Lower leg skin (tissue), 3 donors: ENCODE data around the gene GIMAP2.

ENCODE experiments used
- CTCF ChIP-seq, 3 donors: fragments of 450-650 bp; IDR thresholded peaks; one replicate each; pipeline ENCODE4 v1.5.1; 2016; ENCODE audit warnings: antibody characterized with exemption in 3 of 3, mild to moderate bottlenecking in 3 of 3, moderate library complexity in 2 of 3
- POLR2A ChIP-seq, 2 donors: fragments of 450-650 bp; IDR thresholded peaks; one replicate each; pipeline ENCODE4 v1.6.1; 2016 to 2017; ENCODE audit warnings: antibody characterized with exemption in 2 of 2, mild to moderate bottlenecking in 1 of 2, moderate library complexity in 1 of 2

- TF ChIP-seq CTCF (IDR thresholded peaks at IDR 0.05) = no peak
- TF ChIP-seq POLR2A (IDR thresholded peaks at IDR 0.05) = no peak
Measured at GRCh38 chr7:150740053-150740452, 54.5 kb downstream of the GIMAP2 start.
